ENCODE data around the gene RHO. TPM values are rescaled to one million over a fixed set of nuclear protein-coding genes. Genes with fewer than 3 reads are reported as not detected.

RHO gene
- total RNA-seq, 1 experiment from 2014 or later: not detected

- TF ChIP-seq CBFB (CRISPR knock-in tag; IDR thresholded peaks at IDR 0.05; ENCODE audit: low read depth) (no peak), ELF4 (CRISPR knock-in tag; IDR thresholded peaks at IDR 0.05; ENCODE audit: low read depth) (no peak), ZNF416 (CRISPR knock-in tag; IDR thresholded peaks at IDR 0.05) (no peak), NR1H2 (CRISPR knock-in tag; IDR thresholded peaks at IDR 0.05) (no peak), ZBTB21 (CRISPR knock-in tag; IDR thresholded peaks at IDR 0.05; ENCODE audit: borderline replicate concordance) (no peak), MXD4 (CRISPR knock-in tag; IDR thresholded peaks at IDR 0.05; ENCODE audit: borderline replicate concordance) (no peak), TCF7 (CRISPR knock-in tag; IDR thresholded peaks at IDR 0.05; ENCODE audit: low read depth) (no peak), OVOL2 (CRISPR knock-in tag; IDR thresholded peaks at IDR 0.05; ENCODE audit: borderline replicate concordance) (no peak), ZNF671 (CRISPR knock-in tag; IDR thresholded peaks at IDR 0.05) (no peak), MYBL2 (CRISPR knock-in tag; IDR thresholded peaks at IDR 0.05) (no peak), ATF2 (CRISPR knock-in tag; IDR thresholded peaks at IDR 0.05; ENCODE audit: borderline replicate concordance, low read depth) (no peak), HMGA2 (CRISPR knock-in tag; IDR thresholded peaks at IDR 0.05) (no peak)
- TF ChIP-seq, protein P1, sequence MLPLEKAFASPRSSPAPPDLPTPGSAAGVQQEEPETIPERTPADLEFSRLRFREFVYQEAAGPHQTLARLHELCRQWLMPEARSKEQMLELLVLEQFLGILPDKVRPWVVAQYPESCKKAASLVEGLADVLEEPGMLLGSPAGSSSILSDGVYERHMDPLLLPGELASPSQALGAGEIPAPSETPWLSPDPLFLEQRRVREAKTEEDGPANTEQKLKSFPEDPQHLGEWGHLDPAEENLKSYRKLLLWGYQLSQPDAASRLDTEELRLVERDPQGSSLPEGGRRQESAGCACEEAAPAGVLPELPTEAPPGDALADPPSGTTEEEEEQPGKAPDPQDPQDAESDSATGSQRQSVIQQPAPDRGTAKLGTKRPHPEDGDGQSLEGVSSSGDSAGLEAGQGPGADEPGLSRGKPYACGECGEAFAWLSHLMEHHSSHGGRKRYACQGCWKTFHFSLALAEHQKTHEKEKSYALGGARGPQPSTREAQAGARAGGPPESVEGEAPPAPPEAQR (CRISPR knock-in tag; IDR thresholded peaks at IDR 0.05): no peak
Measured at GRCh38 chr3:129565902-129566301, 37.5 kb downstream of the RHO start (continued).

DNA sequence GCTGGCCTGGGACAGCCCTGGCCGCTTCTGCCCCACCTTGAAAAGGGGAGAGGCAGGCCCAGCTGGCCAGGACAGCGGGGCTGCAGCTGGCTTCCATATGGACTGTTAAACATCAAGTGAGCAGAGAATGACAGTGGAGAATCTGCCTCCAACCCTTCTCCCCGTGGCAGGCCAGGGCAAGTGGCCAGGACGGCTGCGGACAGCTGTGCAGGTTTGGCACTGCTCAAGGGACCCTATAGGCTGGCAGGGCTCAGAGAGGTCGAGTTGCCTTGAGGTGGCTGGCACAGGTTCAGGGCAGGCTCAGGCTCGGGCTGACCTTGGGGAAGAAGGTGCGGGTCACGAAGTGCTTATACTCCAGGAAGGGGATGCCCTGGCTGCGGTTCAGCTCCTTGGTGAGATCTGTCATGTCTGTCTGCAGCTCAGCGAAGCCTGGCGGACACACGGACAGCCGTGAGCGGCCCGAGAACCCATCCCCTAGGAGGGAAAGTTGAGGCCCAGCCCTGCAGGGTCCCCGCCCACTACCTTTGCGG, 38.8 kb downstream of the RHO start:
- no peak for TF ChIP-seq JUN (CRISPR knock-in tag; IDR thresholded peaks at IDR 0.05)
- TF ChIP-seq, protein P2, sequence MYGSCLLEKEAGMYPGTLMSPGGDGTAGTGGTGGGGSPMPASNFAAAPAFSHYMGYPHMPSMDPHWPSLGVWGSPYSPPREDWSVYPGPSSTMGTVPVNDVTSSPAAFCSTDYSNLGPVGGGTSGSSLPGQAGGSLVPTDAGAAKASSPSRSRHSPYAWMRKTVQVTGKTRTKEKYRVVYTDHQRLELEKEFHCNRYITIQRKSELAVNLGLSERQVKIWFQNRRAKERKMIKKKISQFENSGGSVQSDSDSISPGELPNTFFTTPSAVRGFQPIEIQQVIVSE (CRISPR knock-in tag; IDR thresholded peaks at IDR 0.05; ENCODE audit: borderline replicate concordance): no peak
- POLR2A ChIA-PET: no interaction called here
- no peak overlapping the region for H3K27ac Mint-ChIP-seq
- H3K4me1 Mint-ChIP-seq: no peaks in the 10 kb centered on the region
- H3K36me3 Mint-ChIP-seq: peaks cover 3% of the 10 kb centered on the region; the same call in 1 of the 2 replicates
- no peak overlapping the region for H3K4me3 Mint-ChIP-seq
- CTCF ChIA-PET: interaction anchor here (3.1 kb wide), 1 partner anchor 77 kb away, joined by 17 read pairs; no protein-coding TSS in a partner anchor
- no peaks in the 10 kb centered on the region for H3K27me3 Mint-ChIP-seq (ENCODE audit: low read depth)
- DNase-seq (ENCODE audit: low spot score) (no peak), ATAC-seq (no peak)
- H3K9me3 Mint-ChIP-seq: no peaks in the 10 kb centered on the region

DNA sequence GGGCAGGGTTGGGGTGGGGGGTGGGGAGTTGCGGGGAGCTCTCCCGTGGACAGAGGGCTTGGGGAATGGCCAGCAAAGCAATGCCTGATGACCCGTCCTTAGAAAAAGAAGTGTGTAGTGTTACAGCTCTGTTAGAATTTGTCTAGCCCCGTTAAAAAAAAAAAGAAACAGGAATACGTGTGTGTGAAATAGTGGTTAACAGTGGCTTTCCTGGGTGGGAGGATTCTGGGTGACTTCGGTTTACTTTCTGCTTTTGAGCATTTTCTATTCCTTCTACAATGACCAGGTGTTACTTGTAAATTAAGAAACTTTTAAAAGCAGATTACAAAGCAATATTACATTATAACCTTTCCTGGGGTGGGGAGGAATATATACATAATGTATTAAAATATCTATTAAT, 39.5 kb downstream of the RHO start:
- ChIA-PET CTCF (interaction anchor here (3.1 kb wide), 1 partner anchor 78 kb away, joined by 17 read pairs; no protein-coding TSS in a partner anchor), POLR2A (no interaction called here)
- Mint-ChIP-seq H3K4me1 (peaks cover under 1% of the 10 kb centered on the region), H3K27me3 (ENCODE audit: low read depth) (no peaks in the 10 kb centered on the region), H3K27ac (no peak overlapping the region), H3K36me3 (peaks cover 3% of the 10 kb centered on the region; the same call in 1 of the 2 replicates), H3K4me3 (no peak overlapping the region), H3K9me3 (no peaks in the 10 kb centered on the region)
- TF ChIP-seq HMGA2 (CRISPR knock-in tag; IDR thresholded peaks at IDR 0.05) (no peak), ZNF423 (CRISPR knock-in tag; IDR thresholded peaks at IDR 0.05) (no peak), ZBTB21 (CRISPR knock-in tag; IDR thresholded peaks at IDR 0.05; ENCODE audit: borderline replicate concordance) (no peak), ETV6 (CRISPR knock-in tag; IDR thresholded peaks at IDR 0.05) (no peak), ESRRA (CRISPR knock-in tag; IDR thresholded peaks at IDR 0.05; ENCODE audit: borderline replicate concordance) (no peak)
- DNase-seq (ENCODE audit: low spot score) (no peak), ATAC-seq (no peak)

- Mint-ChIP-seq H3K9me3 (no peaks in the 10 kb centered on the region), H3K27ac (no peak overlapping the region), H3K4me1 (peaks cover 6% of the 10 kb centered on the region), H3K27me3 (ENCODE audit: low read depth) (no peaks in the 10 kb centered on the region), H3K4me3 (no peak overlapping the region), H3K36me3 (peaks cover 3% of the 10 kb centered on the region; the same call in 1 of the 2 replicates)
- POLR2A ChIA-PET: no interaction called here
- ATAC-seq (no peak), DNase-seq (ENCODE audit: low spot score) (no peak)
- CTCF ChIA-PET: no interaction called here
- TF ChIP-seq ETV6 (CRISPR knock-in tag; IDR thresholded peaks at IDR 0.05): no peak
- TF ChIP-seq E2F1 (CRISPR knock-in tag; IDR thresholded peaks at IDR 0.05): no peak
- no peak for TF ChIP-seq ZBTB21 (CRISPR knock-in tag; IDR thresholded peaks at IDR 0.05; ENCODE audit: borderline replicate concordance)
- TF ChIP-seq, protein P3, sequence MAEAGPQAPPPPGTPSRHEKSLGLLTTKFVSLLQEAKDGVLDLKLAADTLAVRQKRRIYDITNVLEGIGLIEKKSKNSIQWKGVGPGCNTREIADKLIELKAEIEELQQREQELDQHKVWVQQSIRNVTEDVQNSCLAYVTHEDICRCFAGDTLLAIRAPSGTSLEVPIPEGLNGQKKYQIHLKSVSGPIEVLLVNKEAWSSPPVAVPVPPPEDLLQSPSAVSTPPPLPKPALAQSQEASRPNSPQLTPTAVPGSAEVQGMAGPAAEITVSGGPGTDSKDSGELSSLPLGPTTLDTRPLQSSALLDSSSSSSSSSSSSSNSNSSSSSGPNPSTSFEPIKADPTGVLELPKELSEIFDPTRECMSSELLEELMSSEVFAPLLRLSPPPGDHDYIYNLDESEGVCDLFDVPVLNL (CRISPR knock-in tag; IDR thresholded peaks at IDR 0.05; ENCODE audit: borderline replicate concordance, low read depth): no peak
- no peak for TF ChIP-seq JUN (CRISPR knock-in tag; IDR thresholded peaks at IDR 0.05)
- TF ChIP-seq, protein P4, sequence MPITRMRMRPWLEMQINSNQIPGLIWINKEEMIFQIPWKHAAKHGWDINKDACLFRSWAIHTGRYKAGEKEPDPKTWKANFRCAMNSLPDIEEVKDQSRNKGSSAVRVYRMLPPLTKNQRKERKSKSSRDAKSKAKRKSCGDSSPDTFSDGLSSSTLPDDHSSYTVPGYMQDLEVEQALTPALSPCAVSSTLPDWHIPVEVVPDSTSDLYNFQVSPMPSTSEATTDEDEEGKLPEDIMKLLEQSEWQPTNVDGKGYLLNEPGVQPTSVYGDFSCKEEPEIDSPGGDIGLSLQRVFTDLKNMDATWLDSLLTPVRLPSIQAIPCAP (CRISPR knock-in tag; IDR thresholded peaks at IDR 0.05): no peak
- no peak for TF ChIP-seq ZNF121 (CRISPR knock-in tag; IDR thresholded peaks at IDR 0.05)
- TF ChIP-seq, protein P5, sequence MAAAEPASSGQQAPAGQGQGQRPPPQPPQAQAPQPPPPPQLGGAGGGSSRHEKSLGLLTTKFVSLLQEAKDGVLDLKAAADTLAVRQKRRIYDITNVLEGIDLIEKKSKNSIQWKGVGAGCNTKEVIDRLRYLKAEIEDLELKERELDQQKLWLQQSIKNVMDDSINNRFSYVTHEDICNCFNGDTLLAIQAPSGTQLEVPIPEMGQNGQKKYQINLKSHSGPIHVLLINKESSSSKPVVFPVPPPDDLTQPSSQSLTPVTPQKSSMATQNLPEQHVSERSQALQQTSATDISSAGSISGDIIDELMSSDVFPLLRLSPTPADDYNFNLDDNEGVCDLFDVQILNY (CRISPR knock-in tag; IDR thresholded peaks at IDR 0.05): no peak
- TF ChIP-seq ESRRA (CRISPR knock-in tag; IDR thresholded peaks at IDR 0.05; ENCODE audit: borderline replicate concordance): no peak
Measured at GRCh38 chr3:129569856-129570255, 41.4 kb downstream of the RHO start.

Measured in WTC11 (cell line).